Hepatocyte (in vitro differentiated cells): ENCODE results near the gene NFYC.

Source experiments
- CTCF ChIP-seq: fragments of 200-600 bp; sonication (generic); IDR thresholded peaks from 2 replicates; pipeline ENCODE4 v1.5.1; 2016; ENCODE audit warnings: antibody characterized with exemption, mild to moderate bottlenecking; ENCODE audit not compliant: poor library complexity
- EZH2 ChIP-seq: fragments of 200-600 bp; sonication (generic); IDR thresholded peaks from 2 replicates; pipeline ENCODE4 v1.6.1; 2016; ENCODE audit warnings: antibody characterized with exemption, mild to moderate bottlenecking, borderline replicate concordance

GRCh38 chr1:40817791-40818263 is 126.3 kb downstream of the NFYC start:
- no peak for TF ChIP-seq CTCF
- no peak for TF ChIP-seq EZH2
